ENCODE measurements around the gene DYNC1I1.

DNA sequence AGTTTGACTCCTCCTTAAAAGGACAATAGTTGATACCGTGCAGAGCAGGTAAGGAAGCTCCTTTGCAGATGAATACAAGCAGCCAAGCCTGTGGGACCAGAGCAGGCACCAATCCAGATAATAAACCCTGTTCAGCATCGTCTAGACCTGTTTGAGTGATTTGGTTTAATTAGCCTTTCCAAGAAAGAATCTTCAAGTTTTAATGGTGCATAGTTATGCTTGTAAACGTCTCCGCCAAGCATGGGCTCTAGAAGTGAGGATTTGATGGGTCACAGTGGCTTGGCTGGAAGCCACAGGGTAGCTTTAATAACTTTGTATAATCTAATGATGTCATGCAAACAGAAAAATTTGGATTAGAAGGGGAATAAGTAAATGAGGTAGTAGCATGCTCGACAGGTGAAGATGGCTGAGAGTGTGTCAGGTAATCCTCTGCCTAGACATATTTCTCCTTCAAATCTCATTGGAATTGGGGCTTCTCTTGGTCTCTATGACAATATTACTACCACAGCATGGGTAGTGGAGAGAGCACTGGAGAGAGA lies 188.4 kb downstream of the DYNC1I1 start:
- TF ChIP-seq GATA2 (IDR thresholded peaks at IDR 0.05; ENCODE audit: low read depth, low read length): no peak
- no peak for TF ChIP-seq GATA3 (IDR thresholded peaks at IDR 0.05; ENCODE audit: low read depth, low read length)
